Gastroesophageal sphincter (tissue), 4 donors: ENCODE data around the gene CRTC3. TPM values are rescaled to one million over a fixed set of nuclear protein-coding genes. Genes with fewer than 3 reads are reported as not detected.
A peak's percentile ranks its signal among the peaks of the same experiment; 100 is the strongest.
"Not testable (repeated sequence)": the region's sequence is repeated elsewhere in the genome, so short reads cannot be mapped to it uniquely, and the experiment has no call there.

Experiments used
- ATAC-seq: fragments of 150-250 bp; one replicate; pipeline ENCODE4 v1.9.1; 2016; ENCODE audit warnings: mild to moderate bottlenecking, moderate library complexity
- H3K27ac ChIP-seq, 4 donors: fragments of 200-600 bp; sonication (generic) in 3 of 4; 1 replicate in 3 of 4; 2 replicates in 1 of 4; pipeline ENCODE4 v1.5.1; 2016 to 2019
- H3K27me3 ChIP-seq: fragments of 200-600 bp; sonication (generic); one replicate; pipeline ENCODE4 v1.5.1; 2019
- H3K36me3 ChIP-seq, 2 donors: fragments of 200-600 bp; sonication (generic); one replicate each; pipeline ENCODE4 v1.5.1; 2019; ENCODE audit warnings: control low read depth in 1 of 2
- H3K4me1 ChIP-seq, 3 donors: fragments of 200-600 bp; sonication (generic); 1 replicate in 2 of 3; 2 replicates in 1 of 3; pipeline ENCODE4 v1.5.1; 2016 to 2019; ENCODE audit warnings: control low read depth in 2 of 3
- H3K4me3 ChIP-seq, 2 donors: fragments of 200-600 bp; sonication (generic); one replicate each; pipeline ENCODE4 v1.5.1; 2019; ENCODE audit warnings: mild to moderate bottlenecking in 1 of 2, moderate library complexity in 1 of 2
- H3K9me3 ChIP-seq, 3 donors: fragments of 200-600 bp; sonication (generic); one replicate each; pipeline ENCODE4 v1.5.1; 2017 to 2019; ENCODE audit warnings: control low read depth in 2 of 3
- EP300 ChIP-seq: sonication (generic); formaldehyde crosslinking; IDR thresholded peaks from one replicate; pipeline ENCODE4 v1.6.1; 2017; ENCODE audit warnings: antibody characterized with exemption, mild to moderate bottlenecking
- POLR2A ChIP-seq, 2 donors: fragments of 450-650 bp; IDR thresholded peaks; one replicate each; pipeline ENCODE4 v1.6.1; 2017; ENCODE audit warnings: antibody characterized with exemption in 2 of 2, mild to moderate bottlenecking in 2 of 2, moderate library complexity in 1 of 2
- POLR2AphosphoS5 ChIP-seq: sonication (generic); formaldehyde crosslinking; IDR thresholded peaks from one replicate; pipeline ENCODE4 v1.6.1; 2017; ENCODE audit warnings: antibody characterized with exemption
- WGBS, 2 donors: methylation state at CpG; one replicate each; pipeline ENCODE4 v1.1.5; 2018; ENCODE audit warnings: low coverage in 1 of 2; 5-methylcytosine and 5-hydroxymethylcytosine counted together
- total RNA-seq, 4 donors: library from RNA; depleted of rRNA; stranded (reverse); fragments of >200 nt; gene quantifications; one replicate each; pipeline ENCODE4 v1.1.0, GENCODE V29; 2016
- TF ChIP-seq, protein P1 (sequence below), 4 experiments: fragments of 200-600 bp in 2 of 4; fragments of 450-650 bp in 2 of 4; sonication (generic) in 1 of 4; IDR thresholded peaks; one replicate each; pipeline ENCODE4 v1.5.1; 2017 to 2019; ENCODE audit warnings: antibody characterized with exemption in 4 of 4, mild to moderate bottlenecking in 2 of 4, moderate library complexity in 2 of 4

The CRTC3 gene
- total RNA-seq, 4 donors from 2014 or later = 44.5 to 68.6 (median 65.6) TPM

DNA sequence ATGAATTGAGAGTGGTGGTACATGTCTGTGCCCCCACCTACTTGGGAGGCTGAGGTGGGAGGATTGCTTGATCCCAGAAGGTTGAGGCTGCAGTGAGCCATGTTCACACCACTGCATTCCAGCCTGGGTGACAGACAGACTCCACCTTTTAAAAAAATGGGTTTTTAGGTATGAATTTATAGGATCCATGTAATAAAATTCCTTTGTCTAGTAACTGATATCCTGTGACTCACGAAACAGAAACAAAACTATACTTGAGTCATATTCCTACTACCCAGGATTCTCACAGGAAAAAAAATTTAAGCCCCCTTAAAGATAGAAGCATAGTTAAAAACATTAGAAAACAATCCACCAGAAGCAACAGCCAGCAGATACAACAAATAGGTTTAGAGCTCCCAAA lies 10.0 kb upstream of the CRTC3 start:
- TF ChIP-seq POLR2A (IDR thresholded peaks at IDR 0.05) (no peak), POLR2AphosphoS5 (no peak), EP300 (no peak)
- TF ChIP-seq, protein P1, sequence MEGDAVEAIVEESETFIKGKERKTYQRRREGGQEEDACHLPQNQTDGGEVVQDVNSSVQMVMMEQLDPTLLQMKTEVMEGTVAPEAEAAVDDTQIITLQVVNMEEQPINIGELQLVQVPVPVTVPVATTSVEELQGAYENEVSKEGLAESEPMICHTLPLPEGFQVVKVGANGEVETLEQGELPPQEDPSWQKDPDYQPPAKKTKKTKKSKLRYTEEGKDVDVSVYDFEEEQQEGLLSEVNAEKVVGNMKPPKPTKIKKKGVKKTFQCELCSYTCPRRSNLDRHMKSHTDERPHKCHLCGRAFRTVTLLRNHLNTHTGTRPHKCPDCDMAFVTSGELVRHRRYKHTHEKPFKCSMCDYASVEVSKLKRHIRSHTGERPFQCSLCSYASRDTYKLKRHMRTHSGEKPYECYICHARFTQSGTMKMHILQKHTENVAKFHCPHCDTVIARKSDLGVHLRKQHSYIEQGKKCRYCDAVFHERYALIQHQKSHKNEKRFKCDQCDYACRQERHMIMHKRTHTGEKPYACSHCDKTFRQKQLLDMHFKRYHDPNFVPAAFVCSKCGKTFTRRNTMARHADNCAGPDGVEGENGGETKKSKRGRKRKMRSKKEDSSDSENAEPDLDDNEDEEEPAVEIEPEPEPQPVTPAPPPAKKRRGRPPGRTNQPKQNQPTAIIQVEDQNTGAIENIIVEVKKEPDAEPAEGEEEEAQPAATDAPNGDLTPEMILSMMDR (IDR thresholded peaks at IDR 0.05) = no peak
- WGBS, 2 donors = 86% methylated on average over 1 of the region's 1 CpG; no CpG with 5 or more reads in 1 of the 2 donors
- Histone ChIP-seq H3K4me3 (no peak overlapping the region), H3K27ac (no peak overlapping the region), H3K4me1 (no peaks in the 10 kb centered on the region), H3K9me3 (no peaks in the 10 kb centered on the region), H3K36me3 (no peaks in the 10 kb centered on the region), H3K27me3 (no peaks in the 10 kb centered on the region)
- ATAC-seq = no peak

- H3K4me3 ChIP-seq = no peak overlapping the region
- H3K4me1 ChIP-seq = no peaks in the 10 kb centered on the region
- H3K9me3 ChIP-seq = no peaks in the 10 kb centered on the region
- H3K27ac ChIP-seq = no peak overlapping the region
- 85% methylated on average over 4 of the region's 5 CpGs; no CpG with 5 or more reads in 1 of the 2 donors for WGBS, 2 donors
- H3K36me3 ChIP-seq = no peaks in the 10 kb centered on the region
- no peaks in the 10 kb centered on the region for H3K27me3 ChIP-seq
- no peak for TF ChIP-seq POLR2A (IDR thresholded peaks at IDR 0.05)
- TF ChIP-seq, protein P1 (IDR thresholded peaks at IDR 0.05) = no peak
- no peak for TF ChIP-seq EP300
- no peak for ATAC-seq
Measured at GRCh38 chr15:90520365-90520764, 9.4 kb upstream of the CRTC3 start.

- Histone ChIP-seq H3K4me1 (no peaks in the 10 kb centered on the region), H3K27me3 (no peaks in the 10 kb centered on the region), H3K4me3 (no peak overlapping the region), H3K27ac (no peak overlapping the region), H3K36me3 (no peaks in the 10 kb centered on the region), H3K9me3 (no peaks in the 10 kb centered on the region)
- TF ChIP-seq POLR2AphosphoS5 = no peak
- TF ChIP-seq POLR2A (IDR thresholded peaks at IDR 0.05) = no peak
- no peak for TF ChIP-seq EP300
- TF ChIP-seq, protein P1 (IDR thresholded peaks at IDR 0.05) = no peak
- no peak for ATAC-seq
- 83 to 94% methylated on average over 1 to 3 of the region's 3 CpGs for WGBS, 2 donors
Measured at GRCh38 chr15:90523373-90523772, 6.3 kb upstream of the CRTC3 start.

DNA sequence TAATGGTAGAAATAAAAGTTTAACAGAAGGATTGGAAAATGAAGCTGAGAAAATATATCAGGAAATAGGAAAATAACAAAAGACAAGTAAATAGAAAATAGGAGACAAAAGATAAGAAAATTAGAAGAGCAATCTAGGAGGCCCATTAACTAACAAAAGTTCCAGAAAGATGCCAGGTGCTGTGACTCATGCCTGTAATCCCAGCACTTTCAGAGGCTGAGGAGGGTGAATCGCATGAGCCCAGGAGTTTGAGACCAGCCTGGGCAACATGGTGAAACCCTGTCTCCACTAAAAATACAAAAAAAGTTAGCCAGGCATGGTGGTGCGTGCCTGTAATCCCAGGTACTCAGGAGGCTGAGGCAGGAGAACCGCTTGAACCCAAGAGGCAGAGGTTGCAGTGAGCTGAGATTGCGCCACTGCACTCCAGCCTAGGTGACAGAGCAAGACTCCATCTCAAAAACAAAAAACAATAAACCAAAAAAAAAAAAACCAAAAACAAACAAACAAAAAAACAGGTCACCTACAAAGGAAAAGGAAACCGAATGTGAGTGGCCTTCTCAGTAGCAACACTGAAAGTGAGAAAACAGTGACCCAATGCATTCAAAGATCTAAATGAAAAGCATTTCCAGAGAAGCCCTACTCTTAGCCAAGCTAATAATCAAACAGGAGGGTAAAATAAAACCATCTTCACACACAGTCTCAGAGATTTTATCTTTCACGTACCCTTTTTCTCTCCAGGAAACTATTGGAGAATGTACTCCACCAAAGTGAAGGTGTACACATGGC lies 5.5 kb upstream of the CRTC3 start:
- not testable (repeated sequence) for H3K27me3 ChIP-seq, H3K9me3 ChIP-seq, H3K36me3 ChIP-seq, H3K27ac ChIP-seq, H3K4me3 ChIP-seq, H3K4me1 ChIP-seq, ATAC-seq
- WGBS, 2 donors = 91 to 100% methylated on average over 2 to 6 of the region's 6 CpGs

DNA sequence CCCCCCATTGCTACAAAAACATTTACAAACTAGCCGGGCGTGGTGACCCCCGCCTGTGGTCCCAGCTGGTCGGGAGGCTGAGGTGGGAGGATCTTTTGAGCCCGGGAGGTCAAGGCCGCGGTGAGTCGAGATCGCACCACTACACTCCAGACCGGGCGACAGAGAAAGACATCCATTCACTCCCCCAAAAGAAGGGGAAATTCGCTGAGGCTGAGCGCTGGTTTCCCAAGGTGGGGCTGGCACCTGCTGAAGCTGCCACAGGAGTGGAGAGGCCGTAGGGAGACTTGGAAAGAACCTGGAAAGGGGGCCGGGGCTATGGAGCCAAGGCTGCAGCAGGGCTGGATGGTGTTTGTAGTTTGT lies 732 bp upstream of the CRTC3 start:
- ATAC-seq = no peak
- TF ChIP-seq, protein P1 (IDR thresholded peaks at IDR 0.05) = no peak
- TF ChIP-seq POLR2A (IDR thresholded peaks at IDR 0.05) (no peak), POLR2AphosphoS5 (no peak), EP300 (no peak)
- WGBS, 2 donors = 24 to 74% methylated on average over 4 to 5 of the region's 15 CpGs
- H3K27ac ChIP-seq = peak overlapping the region; percentile 84 to 97 (median 93)
- peak overlapping the region; percentile 77 to 88 for H3K4me3 ChIP-seq
- no peaks in the 10 kb centered on the region for H3K36me3 ChIP-seq
- no peaks in the 10 kb centered on the region for H3K27me3 ChIP-seq
- peaks cover 0 to 40% (median 14%) of the 10 kb centered on the region in 3 donors for H3K4me1 ChIP-seq
- H3K9me3 ChIP-seq = no peaks in the 10 kb centered on the region
